WTC11 (cell line): ENCODE results near the gene RASEF. TPM values are rescaled to one million over a fixed set of nuclear protein-coding genes. Genes with fewer than 3 reads are reported as not detected.

Source experiments
- ATAC-seq: fragments of 200-7000 bp; cut with Tn5 transposase; 2 replicates; pipeline ENCODE4 v1.10.0; 2021; ENCODE audit warnings: mild to moderate bottlenecking, moderate library complexity
- CTCF ChIA-PET: fragments of 300-600 bp; sonication (Branson Sonifier 250); formaldehyde crosslinking; loops from one replicate; lab custom pipeline; 2021; ENCODE audit warnings: antibody characterized with exemption; lab: Charles Lee
- POLR2A ChIA-PET: fragments of 350-600 bp; sonication (Branson Sonifier 250); formaldehyde crosslinking; loops from one replicate; lab custom pipeline; 2021; ENCODE audit warnings: antibody characterized with exemption; lab: Charles Lee
- DNase-seq: peaks from one replicate; pipeline ENCODE4 v3.0.0; 2021; ENCODE audit warnings: low spot score
- H3K27ac Mint-ChIP-seq: 2 replicates; pipeline ENCODE4 v1.8.0; 2021; ENCODE audit warnings: mixed read lengths
- H3K27me3 Mint-ChIP-seq: 2 replicates; pipeline ENCODE4 v1.8.0; 2021; ENCODE audit warnings: low read depth, mild to moderate bottlenecking, moderate library complexity, mixed read lengths
- H3K36me3 Mint-ChIP-seq: 2 replicates; pipeline ENCODE4 v1.8.0; 2021; ENCODE audit warnings: mixed read lengths
- H3K4me1 Mint-ChIP-seq: 2 replicates; pipeline ENCODE4 v1.8.0; 2022; ENCODE audit warnings: mixed read lengths
- H3K4me3 Mint-ChIP-seq: 2 replicates; pipeline ENCODE4 v1.8.0; 2021; ENCODE audit warnings: mild to moderate bottlenecking, moderate library complexity, mixed read lengths
- H3K9me3 Mint-ChIP-seq: 2 replicates; pipeline ENCODE4 v1.8.0; 2021; ENCODE audit warnings: mixed read lengths
- ATF1 ChIP-seq: sonication (generic); formaldehyde crosslinking; IDR thresholded peaks from 2 replicates; pipeline ENCODE4 v1.8.1; 2023; ENCODE audit warnings: mild to moderate bottlenecking, moderate library complexity, missing genetic modification reagents
- ATF3 ChIP-seq: sonication (generic); formaldehyde crosslinking; conservative IDR thresholded peaks from 2 replicates; pipeline ENCODE4 v1.8.1; 2022; ENCODE audit warnings: mild to moderate bottlenecking, missing genetic modification reagents
- CDX4 ChIP-seq: fragments of 250-450 bp; sonication (Bioruptor Pico); IDR thresholded peaks from 2 replicates; pipeline ENCODE4 v1.9.0; 2021; ENCODE audit warnings: moderate library complexity, mild to moderate bottlenecking, inconsistent platforms, borderline replicate concordance
- E2F4 ChIP-seq: sonication (generic); formaldehyde crosslinking; IDR thresholded peaks from 2 replicates; pipeline ENCODE4 v1.8.1; 2022; ENCODE audit warnings: low read depth, mild to moderate bottlenecking, moderate library complexity, missing genetic modification reagents, borderline replicate concordance
- ESRRA ChIP-seq: sonication (generic); formaldehyde crosslinking; IDR thresholded peaks from 2 replicates; pipeline ENCODE4 v1.8.1; 2022; ENCODE audit warnings: mild to moderate bottlenecking, missing genetic modification reagents, borderline replicate concordance
- FOXP1 ChIP-seq: sonication (generic); formaldehyde crosslinking; IDR thresholded peaks from 2 replicates; pipeline ENCODE4 v1.8.0; 2022; ENCODE audit warnings: missing genetic modification reagents, mild to moderate bottlenecking, moderate library complexity, borderline replicate concordance
- HMGA2 ChIP-seq: fragments of 250-450 bp; sonication (Bioruptor Pico); IDR thresholded peaks from 2 replicates; pipeline ENCODE4 v1.4.0; 2021; ENCODE audit warnings: mild to moderate bottlenecking, moderate library complexity
- IRF2 ChIP-seq: sonication (generic); formaldehyde crosslinking; IDR thresholded peaks from 2 replicates; pipeline ENCODE4 v1.8.0; 2022; ENCODE audit warnings: low read depth, missing genetic modification reagents, borderline replicate concordance
- MAX ChIP-seq: sonication (generic); formaldehyde crosslinking; IDR thresholded peaks from 2 replicates; pipeline ENCODE4 v1.8.0; 2022; ENCODE audit warnings: mild to moderate bottlenecking, missing genetic modification reagents
- NFATC4 ChIP-seq: fragments of 250-450 bp; sonication (Bioruptor Pico); IDR thresholded peaks from 2 replicates; pipeline ENCODE4 v1.9.0; 2021; ENCODE audit warnings: mild to moderate bottlenecking
- OVOL2 ChIP-seq: fragments of 250-450 bp; sonication (Bioruptor Pico); IDR thresholded peaks from 2 replicates; pipeline ENCODE4 v1.9.0; 2021; ENCODE audit warnings: mild to moderate bottlenecking, borderline replicate concordance
- PRRX2 ChIP-seq: fragments of 250-450 bp; sonication (Bioruptor Pico); IDR thresholded peaks from 2 replicates; pipeline ENCODE4 v1.8.0; 2021; ENCODE audit warnings: mild to moderate bottlenecking
- RORB ChIP-seq: fragments of 250-450 bp; sonication (Bioruptor Pico); IDR thresholded peaks from 2 replicates; pipeline ENCODE4 v1.9.0; 2021; ENCODE audit warnings: mild to moderate bottlenecking
- SMAD3 ChIP-seq: sonication (generic); formaldehyde crosslinking; IDR thresholded peaks from 2 replicates; pipeline ENCODE4 v1.8.0; 2022; ENCODE audit warnings: missing genetic modification reagents, mild to moderate bottlenecking, borderline replicate concordance
- SMAD4 ChIP-seq: sonication (generic); formaldehyde crosslinking; IDR thresholded peaks from 2 replicates; pipeline ENCODE4 v1.8.0; 2022; ENCODE audit warnings: mild to moderate bottlenecking, missing genetic modification reagents
- STAT6 ChIP-seq: sonication (generic); formaldehyde crosslinking; conservative IDR thresholded peaks from 2 replicates; pipeline ENCODE4 v1.8.1; 2023; ENCODE audit warnings: mild to moderate bottlenecking, low read depth, missing genetic modification reagents, moderate library complexity
- TP53 ChIP-seq: sonication (generic); formaldehyde crosslinking; IDR thresholded peaks from 2 replicates; pipeline ENCODE4 v1.8.1; 2023; ENCODE audit warnings: mild to moderate bottlenecking, missing genetic modification reagents
- ZNF121 ChIP-seq: sonication (generic); formaldehyde crosslinking; IDR thresholded peaks from 2 replicates; pipeline ENCODE4 v1.8.0; 2023; ENCODE audit warnings: missing genetic modification reagents
- ZNF232 ChIP-seq: sonication (generic); formaldehyde crosslinking; IDR thresholded peaks from 2 replicates; pipeline ENCODE4 v1.8.0; 2022; ENCODE audit warnings: mild to moderate bottlenecking, missing genetic modification reagents
- ZNF263 ChIP-seq: sonication (generic); formaldehyde crosslinking; IDR thresholded peaks from 2 replicates; pipeline ENCODE4 v1.8.1; 2022; ENCODE audit warnings: low read depth, mild to moderate bottlenecking, moderate library complexity, missing genetic modification reagents
- ZNF281 ChIP-seq: sonication (generic); formaldehyde crosslinking; IDR thresholded peaks from 2 replicates; pipeline ENCODE4 v1.8.0; 2023; ENCODE audit warnings: mild to moderate bottlenecking, missing genetic modification reagents
- ZNF423 ChIP-seq: fragments of 250-450 bp; sonication (Bioruptor Pico); IDR thresholded peaks from 2 replicates; pipeline ENCODE4 v2.1.2; 2022; ENCODE audit warnings: mild to moderate bottlenecking, moderate library complexity
- ZNF512 ChIP-seq: sonication (generic); formaldehyde crosslinking; IDR thresholded peaks from 2 replicates; pipeline ENCODE4 v1.8.1; 2022; ENCODE audit warnings: missing genetic modification reagents, borderline replicate concordance
- total RNA-seq: library from RNA; stranded (reverse); gene quantifications from 3 replicates; pipeline ENCODE4 v1.2.3, GENCODE V29; 2021

Gene RASEF
- total RNA-seq, 1 experiment from 2014 or later = 6.5 TPM

GRCh38 chr9:83059417-83059816 lies 3.5 kb downstream of the RASEF start:
- Mint-ChIP-seq H3K4me1 (peaks cover 38% of the 10 kb centered on the region), H3K36me3 (peaks cover 8% of the 10 kb centered on the region), H3K27ac (no peak overlapping the region), H3K9me3 (peaks cover 12% of the 10 kb centered on the region), H3K4me3 (no peak overlapping the region), H3K27me3 (peaks cover 44% of the 10 kb centered on the region)
- ATAC-seq = no peak
- ChIA-PET POLR2A (no interaction called here), CTCF (no interaction called here)
- no peak for TF ChIP-seq ZNF263 (CRISPR knock-in tag)
- TF ChIP-seq ESRRA (CRISPR knock-in tag) = no peak
- TF ChIP-seq CDX4 (CRISPR knock-in tag) = no peak
- TF ChIP-seq ZNF281 = no peak
- no peak for TF ChIP-seq MAX
- no peak for TF ChIP-seq SMAD3
- TF ChIP-seq IRF2 = no peak
- TF ChIP-seq NFATC4 (CRISPR knock-in tag) = no peak
- no peak for TF ChIP-seq FOXP1 (CRISPR knock-in tag)
- no peak for TF ChIP-seq E2F4 (CRISPR knock-in tag)
- no peak for TF ChIP-seq STAT6
- TF ChIP-seq ATF1 (CRISPR knock-in tag) = no peak
- TF ChIP-seq HMGA2 (CRISPR knock-in tag) = no peak
- no peak for TF ChIP-seq OVOL2 (CRISPR knock-in tag)
- no peak for DNase-seq

GRCh38 chr9:83056911-83057310 lies 6.0 kb downstream of the RASEF start:
- TF ChIP-seq TP53 (CRISPR knock-in tag) (no peak), ZNF423 (CRISPR knock-in tag) (no peak), ZNF232 (CRISPR knock-in tag) (no peak), RORB (CRISPR knock-in tag) (no peak), SMAD4 (CRISPR knock-in tag) (no peak), ZNF512 (CRISPR knock-in tag) (no peak), CDX4 (CRISPR knock-in tag) (no peak), ZNF121 (CRISPR knock-in tag) (no peak), PRRX2 (CRISPR knock-in tag) (no peak), ATF3 (no peak)
- peaks cover 25% of the 10 kb centered on the region for H3K4me1 Mint-ChIP-seq
- no peak for DNase-seq
- peaks cover 27% of the 10 kb centered on the region for H3K27me3 Mint-ChIP-seq
- H3K27ac Mint-ChIP-seq = no peak overlapping the region
- H3K4me3 Mint-ChIP-seq = no peak overlapping the region
- no peak for ATAC-seq
- peaks cover 8% of the 10 kb centered on the region for H3K36me3 Mint-ChIP-seq
- POLR2A ChIA-PET = interaction anchor here (0.5 kb wide), 1 partner anchor 923 kb away, joined by 4 read pairs; the partner anchor contains the start of genes HNRNPK and RMI1
- peaks cover 12% of the 10 kb centered on the region for H3K9me3 Mint-ChIP-seq
- CTCF ChIA-PET = no interaction called here
